ENCODE data around the gene VSIG1. TPM values are rescaled to one million over a fixed set of nuclear protein-coding genes. Genes with fewer than 3 reads are reported as not detected.

VSIG1 gene
- total RNA-seq = 0.07 TPM in 1 of 2 replicates, not detected in the other
- not detected in 2 replicates for polyA plus RNA-seq

DNA sequence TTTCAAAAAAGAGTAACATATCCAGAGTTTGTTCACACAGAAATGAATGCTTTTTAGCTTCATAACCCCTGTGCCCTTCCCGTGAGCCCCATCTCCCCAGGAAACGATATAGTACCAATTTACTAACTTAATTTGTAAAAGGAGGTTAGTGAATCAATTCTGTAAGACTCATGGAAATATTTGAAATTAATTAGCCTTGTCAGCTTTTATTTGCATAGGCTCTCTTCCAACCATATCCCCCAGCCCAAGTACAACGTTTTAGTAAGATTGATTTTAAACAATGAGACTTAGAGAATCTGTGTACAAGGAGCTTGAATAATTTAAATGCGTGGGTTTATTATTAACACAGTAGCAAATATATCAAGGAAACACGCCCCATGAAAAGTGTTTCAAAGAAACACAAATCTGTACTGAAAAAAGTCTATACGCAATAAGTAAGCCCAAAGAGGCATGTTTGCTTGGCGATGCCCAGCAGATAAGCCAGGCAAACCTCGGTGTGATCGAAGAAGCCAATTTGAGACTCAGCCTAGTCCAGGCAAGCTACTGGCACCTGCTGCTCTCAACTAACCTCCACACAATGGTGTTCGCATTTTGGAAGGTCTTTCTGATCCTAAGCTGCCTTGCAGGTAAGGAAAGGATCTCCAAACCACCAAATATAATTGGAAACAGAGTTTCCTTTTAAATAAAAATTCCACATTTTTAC, at the start of gene VSIG1:
VSIG1 (plus strand) TSS at position 512 of the 703 bp plus-strand sequence; CDS start at position 578, 66 bp downstream.
- H3K4me1 ChIP-seq (ENCODE audit: low read depth) = no peaks in the 10 kb centered on the region
- H3K4me3 ChIP-seq = no peak within 1 kb of the TSS
- TF ChIP-seq, protein P1, sequence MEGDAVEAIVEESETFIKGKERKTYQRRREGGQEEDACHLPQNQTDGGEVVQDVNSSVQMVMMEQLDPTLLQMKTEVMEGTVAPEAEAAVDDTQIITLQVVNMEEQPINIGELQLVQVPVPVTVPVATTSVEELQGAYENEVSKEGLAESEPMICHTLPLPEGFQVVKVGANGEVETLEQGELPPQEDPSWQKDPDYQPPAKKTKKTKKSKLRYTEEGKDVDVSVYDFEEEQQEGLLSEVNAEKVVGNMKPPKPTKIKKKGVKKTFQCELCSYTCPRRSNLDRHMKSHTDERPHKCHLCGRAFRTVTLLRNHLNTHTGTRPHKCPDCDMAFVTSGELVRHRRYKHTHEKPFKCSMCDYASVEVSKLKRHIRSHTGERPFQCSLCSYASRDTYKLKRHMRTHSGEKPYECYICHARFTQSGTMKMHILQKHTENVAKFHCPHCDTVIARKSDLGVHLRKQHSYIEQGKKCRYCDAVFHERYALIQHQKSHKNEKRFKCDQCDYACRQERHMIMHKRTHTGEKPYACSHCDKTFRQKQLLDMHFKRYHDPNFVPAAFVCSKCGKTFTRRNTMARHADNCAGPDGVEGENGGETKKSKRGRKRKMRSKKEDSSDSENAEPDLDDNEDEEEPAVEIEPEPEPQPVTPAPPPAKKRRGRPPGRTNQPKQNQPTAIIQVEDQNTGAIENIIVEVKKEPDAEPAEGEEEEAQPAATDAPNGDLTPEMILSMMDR (IDR thresholded peaks at IDR 0.05; ENCODE audit: low read depth, low read length) = no peak
- no peaks in the 10 kb centered on the region for H3K27me3 ChIP-seq
- DNase-seq (ENCODE audit: low read depth in 1 of 2, low spot score in 1 of 2) = no peak
- H3K27ac ChIP-seq = no peak within 1 kb of the TSS
- H3K9me3 ChIP-seq (ENCODE audit: low read depth) = no peaks in the 10 kb centered on the region
- no peaks in the 10 kb centered on the region for H3K36me3 ChIP-seq

DNA sequence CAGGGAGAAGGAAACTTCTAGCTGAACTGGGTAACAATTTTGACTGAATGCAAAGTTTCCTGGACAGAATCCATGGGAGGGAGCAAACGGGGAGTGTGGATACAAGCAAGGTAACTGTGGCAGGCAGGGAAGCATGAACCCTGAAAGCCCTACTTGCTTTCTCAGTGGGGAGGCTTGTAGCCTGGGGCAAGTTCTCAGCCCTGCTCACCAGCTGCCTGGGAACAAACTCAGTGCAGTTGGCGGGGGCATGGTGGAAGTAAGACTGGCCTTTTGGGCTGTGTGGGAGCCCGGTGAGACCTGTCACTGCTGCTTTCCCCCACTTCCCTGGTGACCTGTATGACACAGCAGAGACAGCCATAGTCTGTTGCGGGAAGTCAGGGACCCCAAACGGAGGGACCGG, 48.7 kb upstream of the VSIG1 start:
- no peak for DNase-seq (ENCODE audit: low read depth in 1 of 2, low spot score in 1 of 2)
- H3K4me3 ChIP-seq = no peak overlapping the region
- H3K27me3 ChIP-seq = no peaks in the 10 kb centered on the region
- TF ChIP-seq, protein P1 (IDR thresholded peaks at IDR 0.05; ENCODE audit: low read depth, low read length) = no peak
- no peaks in the 10 kb centered on the region for H3K36me3 ChIP-seq
- no peak overlapping the region for H3K27ac ChIP-seq
- H3K4me1 ChIP-seq (ENCODE audit: low read depth) = no peaks in the 10 kb centered on the region
- H3K9me3 ChIP-seq (ENCODE audit: low read depth) = no peaks in the 10 kb centered on the region

DNA sequence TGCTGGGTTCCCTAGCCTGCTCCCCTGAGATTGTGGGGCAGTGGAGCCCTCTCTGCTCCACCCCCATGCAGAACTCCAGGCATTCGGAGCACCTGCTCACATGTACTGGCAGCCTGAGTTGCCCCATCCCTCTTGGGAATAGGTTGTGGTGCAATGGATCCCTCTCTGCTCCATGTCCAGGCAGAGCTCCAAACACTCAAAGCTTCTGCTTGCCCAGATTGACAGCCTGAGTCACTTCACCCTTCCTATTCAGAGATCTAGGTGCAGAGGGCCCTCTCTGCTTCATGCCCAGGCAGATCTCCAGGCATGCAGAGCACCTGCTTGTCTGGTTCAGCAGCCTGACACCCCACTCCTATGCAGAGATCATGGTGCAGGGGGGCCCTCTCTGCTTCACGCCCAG, 44.1 kb upstream of the VSIG1 start:
- Histone ChIP-seq H3K4me3 (no peak overlapping the region), H3K4me1 (ENCODE audit: low read depth) (no peaks in the 10 kb centered on the region), H3K27me3 (no peaks in the 10 kb centered on the region), H3K9me3 (ENCODE audit: low read depth) (no peaks in the 10 kb centered on the region), H3K27ac (no peak overlapping the region), H3K36me3 (no peaks in the 10 kb centered on the region)
- TF ChIP-seq, protein P1 (IDR thresholded peaks at IDR 0.05; ENCODE audit: low read depth, low read length) = no peak
- DNase-seq (ENCODE audit: low read depth in 1 of 2, low spot score in 1 of 2) = no peak

DNA sequence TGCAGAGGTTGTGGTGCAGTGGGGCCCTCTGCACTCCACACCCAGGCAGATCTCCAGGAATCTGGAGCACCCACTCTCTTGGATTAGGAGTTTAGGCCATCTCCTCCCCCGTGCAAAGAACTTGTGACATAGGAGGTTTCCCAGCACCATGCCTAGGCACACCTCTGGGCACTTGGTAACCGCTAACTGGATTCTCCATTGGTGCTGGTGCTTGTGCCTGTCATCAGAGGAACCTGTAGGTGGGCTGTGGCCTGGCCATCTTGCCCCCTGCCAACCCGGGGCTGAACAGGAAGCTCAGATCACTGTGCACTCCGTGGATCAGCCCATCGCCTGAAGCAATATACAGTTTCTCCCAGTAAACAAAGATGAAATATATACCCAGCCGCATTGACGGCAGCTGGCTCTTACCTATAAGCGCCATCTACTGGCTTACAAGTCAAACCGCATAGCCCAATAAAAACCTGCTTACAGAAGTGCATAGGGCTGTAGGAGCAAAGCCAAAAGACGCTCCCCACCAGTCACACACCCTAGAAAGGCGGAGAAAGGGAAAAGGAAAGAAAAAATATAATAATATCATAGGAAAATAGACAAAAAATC, 43.5 kb upstream of the VSIG1 start:
- DNase-seq (ENCODE audit: low read depth in 1 of 2, low spot score in 1 of 2) = peak; percentile 66 to 70
- no peaks in the 10 kb centered on the region for H3K36me3 ChIP-seq
- TF ChIP-seq, protein P1 (IDR thresholded peaks at IDR 0.05; ENCODE audit: low read depth, low read length) = peak; percentile 62
- H3K9me3 ChIP-seq (ENCODE audit: low read depth) = no peaks in the 10 kb centered on the region
- H3K27me3 ChIP-seq = no peaks in the 10 kb centered on the region
- H3K27ac ChIP-seq = no peak overlapping the region
- no peak overlapping the region for H3K4me3 ChIP-seq
- no peaks in the 10 kb centered on the region for H3K4me1 ChIP-seq (ENCODE audit: low read depth)

DNA sequence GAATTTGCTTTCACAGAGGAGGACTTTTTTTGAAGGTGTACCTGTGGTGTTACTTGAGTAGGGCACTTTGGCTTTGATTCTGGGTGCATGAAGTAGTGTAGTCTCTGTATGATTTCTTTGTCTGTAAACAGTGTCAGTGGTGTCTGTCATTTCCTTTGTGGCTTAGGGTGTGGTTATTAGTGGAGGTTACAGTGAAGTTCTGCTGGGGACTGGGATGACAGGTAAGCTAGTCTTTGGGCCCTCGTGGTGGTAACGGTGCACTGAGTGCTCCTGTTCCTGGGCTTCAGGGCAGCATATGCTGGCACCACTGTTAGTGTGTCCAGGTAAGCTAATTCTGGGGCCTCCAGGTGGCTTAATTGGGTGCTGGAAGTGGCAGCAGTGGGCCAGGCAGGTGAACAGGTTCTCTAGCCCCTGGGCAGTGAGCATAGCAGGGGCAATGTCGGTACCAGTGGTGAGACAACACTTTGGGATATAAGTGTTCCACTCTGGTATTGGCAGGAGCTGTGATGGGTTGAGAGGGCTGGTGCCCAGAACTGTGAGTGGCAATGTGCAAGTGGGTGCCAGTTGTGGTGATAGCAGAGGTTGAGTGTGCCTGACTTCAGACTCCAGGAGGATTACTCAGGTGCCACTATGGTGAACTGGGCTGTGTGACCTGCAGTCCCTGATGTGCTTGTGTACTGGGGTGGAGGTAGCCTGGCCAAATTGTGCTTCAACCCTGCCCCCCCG, 26.0 kb upstream of the VSIG1 start:
- Histone ChIP-seq H3K36me3 (no peaks in the 10 kb centered on the region), H3K27me3 (no peaks in the 10 kb centered on the region), H3K27ac (no peak overlapping the region), H3K4me3 (no peak overlapping the region), H3K9me3 (ENCODE audit: low read depth) (no peaks in the 10 kb centered on the region), H3K4me1 (ENCODE audit: low read depth) (no peaks in the 10 kb centered on the region)
- TF ChIP-seq, protein P1 (IDR thresholded peaks at IDR 0.05; ENCODE audit: low read depth, low read length) = no peak
- DNase-seq (ENCODE audit: low read depth in 1 of 2, low spot score in 1 of 2) = no peak
